Tibial artery (tissue), 4 donors: ENCODE data around the gene DOCK1.

Experiments
- DNase-seq, 2 donors: peaks; one replicate each; pipeline ENCODE4 v3.0.0-alpha.2; 2019
- H3K27ac ChIP-seq, 2 donors: fragments of 200-600 bp; sonication (generic) in 1 of 2; 1 replicate in 1 of 2; 2 replicates in 1 of 2; pipeline ENCODE4 v1.5.1; 2018 to 2019; ENCODE audit warnings: mild to moderate bottlenecking in 1 of 2
- H3K27me3 ChIP-seq, 2 donors: fragments of 200-600 bp; sonication (generic) in 1 of 2; one replicate each; pipeline versions ENCODE4 v1.5.1 to v1.6.0; 2016 to 2019
- H3K36me3 ChIP-seq, 3 donors: fragments of 200-600 bp; sonication (generic) in 2 of 3; one replicate each; pipeline ENCODE4 v1.5.1; 2016 to 2019; ENCODE audit warnings: mild to moderate bottlenecking in 2 of 3
- H3K4me1 ChIP-seq, 4 donors: fragments of 200-600 bp; sonication (generic) in 2 of 4; 1 replicate in 3 of 4; 2 replicates in 1 of 4; pipeline ENCODE4 v1.5.1; 2016 to 2019
- H3K4me3 ChIP-seq, 2 donors: fragments of 200-600 bp; sonication (generic) in 1 of 2; 1 replicate in 1 of 2; 2 replicates in 1 of 2; pipeline ENCODE4 v1.5.1; 2018 to 2019; ENCODE audit warnings: mild to moderate bottlenecking in 2 of 2
- H3K9me3 ChIP-seq, 3 donors: fragments of 200-600 bp; sonication (generic) in 1 of 3; one replicate each; pipeline ENCODE4 v1.5.1; 2016 to 2019
- CTCF ChIP-seq, 2 experiments: fragments of 200-600 bp in 1 of 2; fragments of 450-650 bp in 1 of 2; IDR thresholded peaks; one replicate each; pipeline ENCODE4 v1.5.1; 2017 to 2019; ENCODE audit warnings: antibody characterized with exemption in 2 of 2, mild to moderate bottlenecking in 1 of 2, moderate library complexity in 1 of 2
- intact Hi-C: fragments of 100-400 bp; cut with DNase I; formaldehyde crosslinking; loops from one replicate; pipeline ENCODE4 v1.15.0; 2023; ENCODE audit warnings: low total_unique reads

The DOCK1 gene

GRCh38 chr10:127041552-127041951, 136.3 kb downstream of the DOCK1 start:
- Histone ChIP-seq H3K27ac (no peak overlapping the region), H3K4me3 (no peak overlapping the region), H3K27me3 (no peaks in the 10 kb centered on the region), H3K9me3 (no peaks in the 10 kb centered on the region), H3K36me3 (peaks cover 64 to 92% (median 77%) of the 10 kb centered on the region in 3 donors), H3K4me1 (no peaks in the 10 kb centered on the region)
- no peak for TF ChIP-seq CTCF (IDR thresholded peaks at IDR 0.05)
- DNase-seq, result no peak
- intact Hi-C loops, result no loop called here

- H3K27me3 ChIP-seq, result no peaks in the 10 kb centered on the region
- no peaks in the 10 kb centered on the region for H3K9me3 ChIP-seq
- H3K36me3 ChIP-seq, result peaks cover 54 to 76% (median 71%) of the 10 kb centered on the region in 3 donors
- no peak for DNase-seq
- no peak overlapping the region for H3K4me3 ChIP-seq
- no peak overlapping the region for H3K27ac ChIP-seq
- H3K4me1 ChIP-seq, result no peaks in the 10 kb centered on the region
- intact Hi-C loops, result no loop called here
- no peak for TF ChIP-seq CTCF (IDR thresholded peaks at IDR 0.05)
Measured at GRCh38 chr10:127043301-127043700, 138.1 kb downstream of the DOCK1 start.

GRCh38 chr10:127044186-127044585, 139.0 kb downstream of the DOCK1 start:
- no peak for TF ChIP-seq CTCF (IDR thresholded peaks at IDR 0.05)
- Histone ChIP-seq H3K4me3 (no peak overlapping the region), H3K36me3 (peaks cover 45 to 67% (median 62%) of the 10 kb centered on the region in 3 donors), H3K27me3 (no peaks in the 10 kb centered on the region), H3K9me3 (no peaks in the 10 kb centered on the region), H3K27ac (no peak overlapping the region), H3K4me1 (no peaks in the 10 kb centered on the region)
- intact Hi-C loops, result no loop called here
- DNase-seq, result no peak

- no peak overlapping the region for H3K4me3 ChIP-seq
Measured at GRCh38 chr10:127046975-127047877, 142.0 kb downstream of the DOCK1 start.

GRCh38 chr10:127047878-127048238, 142.6 kb downstream of the DOCK1 start:
- TF ChIP-seq CTCF (IDR thresholded peaks at IDR 0.05), result no peak
- Histone ChIP-seq H3K27ac (no peak overlapping the region), H3K27me3 (no peaks in the 10 kb centered on the region), H3K9me3 (no peaks in the 10 kb centered on the region), H3K4me3 (no peak overlapping the region), H3K4me1 (no peaks in the 10 kb centered on the region), H3K36me3 (peaks cover 26 to 41% (median 32%) of the 10 kb centered on the region in 3 donors)
- intact Hi-C loops, result no loop called here
- DNase-seq, result no peak

More at GRCh38 chr10:127046975-127047877, 142.0 kb downstream of the DOCK1 start:
- peaks cover 27 to 40% (median 35%) of the 10 kb centered on the region in 3 donors for H3K36me3 ChIP-seq
- no peaks in the 10 kb centered on the region for H3K4me1 ChIP-seq
- no peak overlapping the region for H3K27ac ChIP-seq
- DNase-seq, result no peak
- TF ChIP-seq CTCF (IDR thresholded peaks at IDR 0.05), result no peak
- intact Hi-C loops, result no loop called here
- H3K27me3 ChIP-seq, result no peaks in the 10 kb centered on the region
- H3K9me3 ChIP-seq, result no peaks in the 10 kb centered on the region
